WTC11 (cell line): Measurements from ENCODE around the gene LPAR2. TPM values are rescaled to one million over a fixed set of nuclear protein-coding genes. Genes with fewer than 3 reads are reported as not detected.
A peak's percentile ranks its signal among the peaks of the same experiment; 100 is the strongest.

ENCODE experiments used
- ATAC-seq: fragments of 200-7000 bp; cut with Tn5 transposase; 2 replicates; pipeline ENCODE4 v1.10.0; 2021; ENCODE audit warnings: mild to moderate bottlenecking, moderate library complexity
- CTCF ChIA-PET: fragments of 300-600 bp; sonication (Branson Sonifier 250); formaldehyde crosslinking; loops from one replicate; lab custom pipeline; 2021; ENCODE audit warnings: antibody characterized with exemption; lab: Charles Lee
- POLR2A ChIA-PET: fragments of 350-600 bp; sonication (Branson Sonifier 250); formaldehyde crosslinking; loops from one replicate; lab custom pipeline; 2021; ENCODE audit warnings: antibody characterized with exemption; lab: Charles Lee
- DNase-seq: peaks from one replicate; pipeline ENCODE4 v3.0.0; 2021; ENCODE audit warnings: low spot score
- H3K27ac Mint-ChIP-seq: 2 replicates; pipeline ENCODE4 v1.8.0; 2021; ENCODE audit warnings: mixed read lengths
- H3K27me3 Mint-ChIP-seq: 2 replicates; pipeline ENCODE4 v1.8.0; 2021; ENCODE audit warnings: low read depth, mild to moderate bottlenecking, moderate library complexity, mixed read lengths
- H3K36me3 Mint-ChIP-seq: 2 replicates; pipeline ENCODE4 v1.8.0; 2021; ENCODE audit warnings: mixed read lengths
- H3K4me1 Mint-ChIP-seq: 2 replicates; pipeline ENCODE4 v1.8.0; 2022; ENCODE audit warnings: mixed read lengths
- H3K4me3 Mint-ChIP-seq: 2 replicates; pipeline ENCODE4 v1.8.0; 2021; ENCODE audit warnings: mild to moderate bottlenecking, moderate library complexity, mixed read lengths
- H3K9me3 Mint-ChIP-seq: 2 replicates; pipeline ENCODE4 v1.8.0; 2021; ENCODE audit warnings: mixed read lengths
- CREB1 ChIP-seq: sonication (generic); formaldehyde crosslinking; IDR thresholded peaks from 2 replicates; pipeline ENCODE4 v1.8.0; 2023; ENCODE audit warnings: mild to moderate bottlenecking, missing genetic modification reagents
- CREM ChIP-seq: sonication (generic); formaldehyde crosslinking; IDR thresholded peaks from 2 replicates; pipeline ENCODE4 v1.8.1; 2022; ENCODE audit warnings: mild to moderate bottlenecking, missing genetic modification reagents, moderate library complexity
- E2F5 ChIP-seq: sonication (generic); formaldehyde crosslinking; IDR thresholded peaks from 2 replicates; pipeline ENCODE4 v1.8.1; 2022; ENCODE audit warnings: mild to moderate bottlenecking, moderate library complexity, missing genetic modification reagents
- FOXK1 ChIP-seq: sonication (generic); formaldehyde crosslinking; IDR thresholded peaks from 2 replicates; pipeline ENCODE4 v1.8.0; 2022; ENCODE audit warnings: mild to moderate bottlenecking, moderate library complexity, missing genetic modification reagents
- IRF1 ChIP-seq: sonication (generic); formaldehyde crosslinking; IDR thresholded peaks from 2 replicates; pipeline ENCODE4 v1.8.0; 2023; ENCODE audit warnings: missing genetic modification reagents
- MLX ChIP-seq: sonication (generic); formaldehyde crosslinking; IDR thresholded peaks from 2 replicates; pipeline ENCODE4 v1.8.1; 2023; ENCODE audit warnings: mild to moderate bottlenecking, missing genetic modification reagents, moderate library complexity
- STAT6 ChIP-seq: sonication (generic); formaldehyde crosslinking; conservative IDR thresholded peaks from 2 replicates; pipeline ENCODE4 v1.8.1; 2023; ENCODE audit warnings: mild to moderate bottlenecking, low read depth, missing genetic modification reagents, moderate library complexity
- TEAD1 ChIP-seq: sonication (generic); formaldehyde crosslinking; IDR thresholded peaks from 2 replicates; pipeline ENCODE4 v1.8.0; 2022; ENCODE audit warnings: mild to moderate bottlenecking, missing genetic modification reagents
- ZNF671 ChIP-seq: fragments of 250-450 bp; sonication (Bioruptor Pico); IDR thresholded peaks from 2 replicates; pipeline ENCODE4 v1.8.0; 2021; ENCODE audit warnings: mild to moderate bottlenecking
- ZSCAN18 ChIP-seq: fragments of 250-450 bp; sonication (Bioruptor Pico); IDR thresholded peaks from 2 replicates; pipeline ENCODE4 v2.1.2; 2022; ENCODE audit warnings: mild to moderate bottlenecking, moderate library complexity
- total RNA-seq: library from RNA; stranded (reverse); gene quantifications from 3 replicates; pipeline ENCODE4 v1.2.3, GENCODE V29; 2021
- TF ChIP-seq, protein P1 (sequence below): fragments of 200-600 bp; IDR thresholded peaks from 2 replicates; pipeline ENCODE4 v1.8.0; 2022; ENCODE audit warnings: antibody characterized with exemption
- TF ChIP-seq, protein P2 (sequence below): sonication (generic); formaldehyde crosslinking; IDR thresholded peaks from 2 replicates; pipeline ENCODE4 v1.8.0; 2022; ENCODE audit warnings: mild to moderate bottlenecking, missing genetic modification reagents
- TF ChIP-seq, protein P3 (sequence below): fragments of 250-450 bp; sonication (Bioruptor Pico); IDR thresholded peaks from 2 replicates; pipeline ENCODE4 v1.8.0; 2021; ENCODE audit warnings: mild to moderate bottlenecking
- TF ChIP-seq, protein P4 (sequence below): sonication (generic); formaldehyde crosslinking; IDR thresholded peaks from 2 replicates; pipeline ENCODE4 v1.8.0; 2022; ENCODE audit warnings: mild to moderate bottlenecking, missing genetic modification reagents

The LPAR2 gene
- total RNA-seq, 1 experiment from 2014 or later: 44.5 TPM

GRCh38 chr19:19644054-19644388, 16.0 kb upstream of the LPAR2 start:
- H3K4me3 Mint-ChIP-seq: peak overlapping the region; percentile 94
- ChIA-PET POLR2A (interaction anchor here (1.1 to 1.5 kb wide), 5 partner anchors 16 to 217 kb away, joined by 3 to 7 read pairs (median 4); partner anchors contain the start of genes LPAR2 and ZNF101), CTCF (interaction anchor here (0.6 to 1.9 kb wide), 37 partner anchors 9 to 408 kb away, joined by 3 to 49 read pairs (median 5); partner anchors contain the start of genes ATP13A1, CILP2, LPAR2 and NDUFA13)
- peaks cover 11% of the 10 kb centered on the region for H3K4me1 Mint-ChIP-seq
- ATAC-seq: no peak
- no peaks in the 10 kb centered on the region for H3K27me3 Mint-ChIP-seq
- no peak overlapping the region for H3K27ac Mint-ChIP-seq
- no peaks in the 10 kb centered on the region for H3K9me3 Mint-ChIP-seq
- H3K36me3 Mint-ChIP-seq: peaks cover 20% of the 10 kb centered on the region
- TF ChIP-seq ZNF671 (CRISPR knock-in tag) (no peak), TEAD1 (CRISPR knock-in tag) (peak; percentile 23; the same call in 1 of the 2 replicates), IRF1 (CRISPR knock-in tag) (no peak)
- TF ChIP-seq, protein P1, sequence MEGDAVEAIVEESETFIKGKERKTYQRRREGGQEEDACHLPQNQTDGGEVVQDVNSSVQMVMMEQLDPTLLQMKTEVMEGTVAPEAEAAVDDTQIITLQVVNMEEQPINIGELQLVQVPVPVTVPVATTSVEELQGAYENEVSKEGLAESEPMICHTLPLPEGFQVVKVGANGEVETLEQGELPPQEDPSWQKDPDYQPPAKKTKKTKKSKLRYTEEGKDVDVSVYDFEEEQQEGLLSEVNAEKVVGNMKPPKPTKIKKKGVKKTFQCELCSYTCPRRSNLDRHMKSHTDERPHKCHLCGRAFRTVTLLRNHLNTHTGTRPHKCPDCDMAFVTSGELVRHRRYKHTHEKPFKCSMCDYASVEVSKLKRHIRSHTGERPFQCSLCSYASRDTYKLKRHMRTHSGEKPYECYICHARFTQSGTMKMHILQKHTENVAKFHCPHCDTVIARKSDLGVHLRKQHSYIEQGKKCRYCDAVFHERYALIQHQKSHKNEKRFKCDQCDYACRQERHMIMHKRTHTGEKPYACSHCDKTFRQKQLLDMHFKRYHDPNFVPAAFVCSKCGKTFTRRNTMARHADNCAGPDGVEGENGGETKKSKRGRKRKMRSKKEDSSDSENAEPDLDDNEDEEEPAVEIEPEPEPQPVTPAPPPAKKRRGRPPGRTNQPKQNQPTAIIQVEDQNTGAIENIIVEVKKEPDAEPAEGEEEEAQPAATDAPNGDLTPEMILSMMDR: peak; percentile 15
- DNase-seq: no peak

DNA sequence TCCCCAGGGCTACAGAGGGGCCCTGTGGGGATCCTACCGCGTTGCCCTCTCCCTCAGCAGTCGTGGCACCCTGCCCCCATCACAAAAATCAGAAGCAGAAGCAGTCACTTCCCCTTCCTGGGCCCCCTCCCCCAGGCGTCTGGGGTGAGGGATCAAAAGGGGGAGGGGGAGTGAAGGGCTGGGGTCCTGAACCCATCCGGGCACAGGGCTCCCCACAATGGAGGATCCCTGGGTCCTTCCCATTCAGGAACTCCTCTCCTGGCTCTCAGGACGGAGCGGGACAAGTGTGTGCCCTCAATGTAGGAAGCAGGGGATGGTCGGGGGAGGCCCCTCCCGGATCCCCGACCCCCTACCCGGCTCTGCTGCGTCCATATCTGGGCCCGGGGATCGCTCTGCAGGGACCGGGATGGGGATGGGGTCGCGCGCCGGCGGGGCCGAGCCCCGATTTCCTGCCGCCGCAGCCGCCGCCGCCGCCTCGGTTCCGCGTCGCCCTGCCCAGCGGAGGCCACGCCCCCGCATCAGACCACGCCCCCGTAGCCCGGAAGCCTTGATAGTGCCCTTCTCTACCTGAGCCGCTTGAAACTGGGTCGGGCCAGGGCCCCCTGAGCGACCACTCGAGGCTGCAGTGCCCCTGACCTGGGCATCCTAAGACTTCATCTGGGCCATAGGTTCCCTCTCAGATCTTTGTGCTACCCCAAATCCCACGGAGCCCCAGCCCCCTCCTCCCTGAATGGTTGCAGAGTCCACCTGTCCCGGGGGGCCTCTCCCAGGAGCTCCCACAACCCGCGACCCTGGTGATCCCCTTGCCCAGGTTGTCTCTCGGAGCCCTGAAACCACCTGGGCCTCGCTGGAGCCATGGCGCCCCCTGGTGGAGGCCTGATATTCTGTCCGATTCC, 15.4 kb upstream of the LPAR2 start, which contains the start of gene GMIP:
Gene GMIP (minus strand): TSS at position 500 of the 896 bp plus-strand sequence. CDS start 128 bp downstream, at position 372.
- CTCF ChIA-PET: interaction anchor here (0.5 to 1.9 kb wide), 39 partner anchors 8 to 724 kb away, joined by 3 to 49 read pairs (median 5); partner anchors contain the start of genes ATP13A1, CILP2, DDX49 and LPAR2
- H3K9me3 Mint-ChIP-seq: no peaks in the 10 kb centered on the region
- ATAC-seq (peak; percentile 94), DNase-seq (peak; percentile 93)
- POLR2A ChIA-PET: interaction anchor here (1.1 to 1.5 kb wide), 5 partner anchors 15 to 218 kb away, joined by 3 to 7 read pairs (median 4); partner anchors contain the start of genes LPAR2 and ZNF101
- peak within 1 kb of the TSS; percentile 94 for H3K4me3 Mint-ChIP-seq
- peaks cover 12% of the 10 kb centered on the region for H3K4me1 Mint-ChIP-seq
- H3K27ac Mint-ChIP-seq: peak within 1 kb of the TSS; percentile 84
- peaks cover 20% of the 10 kb centered on the region for H3K36me3 Mint-ChIP-seq
- peaks cover under 1% of the 10 kb centered on the region; the same call in 1 of the 2 replicates for H3K27me3 Mint-ChIP-seq
- TF ChIP-seq, protein P1: peak; percentile 92
- no peak for TF ChIP-seq MLX (CRISPR knock-in tag)
- TF ChIP-seq FOXK1 (CRISPR knock-in tag): 0 out of 2 replicates have a peak, but pooled peaks have one; percentile 26
- TF ChIP-seq, protein P2, sequence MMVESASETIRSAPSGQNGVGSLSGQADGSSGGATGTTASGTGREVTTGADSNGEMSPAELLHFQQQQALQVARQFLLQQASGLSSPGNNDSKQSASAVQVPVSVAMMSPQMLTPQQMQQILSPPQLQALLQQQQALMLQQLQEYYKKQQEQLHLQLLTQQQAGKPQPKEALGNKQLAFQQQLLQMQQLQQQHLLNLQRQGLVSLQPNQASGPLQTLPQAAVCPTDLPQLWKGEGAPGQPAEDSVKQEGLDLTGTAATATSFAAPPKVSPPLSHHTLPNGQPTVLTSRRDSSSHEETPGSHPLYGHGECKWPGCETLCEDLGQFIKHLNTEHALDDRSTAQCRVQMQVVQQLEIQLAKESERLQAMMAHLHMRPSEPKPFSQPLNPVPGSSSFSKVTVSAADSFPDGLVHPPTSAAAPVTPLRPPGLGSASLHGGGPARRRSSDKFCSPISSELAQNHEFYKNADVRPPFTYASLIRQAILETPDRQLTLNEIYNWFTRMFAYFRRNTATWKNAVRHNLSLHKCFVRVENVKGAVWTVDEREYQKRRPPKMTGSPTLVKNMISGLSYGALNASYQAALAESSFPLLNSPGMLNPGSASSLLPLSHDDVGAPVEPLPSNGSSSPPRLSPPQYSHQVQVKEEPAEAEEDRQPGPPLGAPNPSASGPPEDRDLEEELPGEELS (CRISPR knock-in tag): 0 out of 2 replicates have a peak, but pooled peaks have one; percentile 38
- no peak for TF ChIP-seq ZSCAN18 (CRISPR knock-in tag)
- TF ChIP-seq E2F5 (CRISPR knock-in tag): 0 out of 2 replicates have a peak, but pooled peaks have one; percentile 50
- 0 out of 2 replicates have a peak, but pooled peaks have one; percentile 12 for TF ChIP-seq CREB1 (CRISPR knock-in tag)
- TF ChIP-seq, protein P3, sequence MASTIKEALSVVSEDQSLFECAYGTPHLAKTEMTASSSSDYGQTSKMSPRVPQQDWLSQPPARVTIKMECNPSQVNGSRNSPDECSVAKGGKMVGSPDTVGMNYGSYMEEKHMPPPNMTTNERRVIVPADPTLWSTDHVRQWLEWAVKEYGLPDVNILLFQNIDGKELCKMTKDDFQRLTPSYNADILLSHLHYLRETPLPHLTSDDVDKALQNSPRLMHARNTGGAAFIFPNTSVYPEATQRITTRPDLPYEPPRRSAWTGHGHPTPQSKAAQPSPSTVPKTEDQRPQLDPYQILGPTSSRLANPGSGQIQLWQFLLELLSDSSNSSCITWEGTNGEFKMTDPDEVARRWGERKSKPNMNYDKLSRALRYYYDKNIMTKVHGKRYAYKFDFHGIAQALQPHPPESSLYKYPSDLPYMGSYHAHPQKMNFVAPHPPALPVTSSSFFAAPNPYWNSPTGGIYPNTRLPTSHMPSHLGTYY (CRISPR knock-in tag): peak; percentile 33; the same call in 1 of the 2 replicates
- peak; percentile 60; the same call in 1 of the 2 replicates for TF ChIP-seq CREM (CRISPR knock-in tag)
- TF ChIP-seq, protein P4, sequence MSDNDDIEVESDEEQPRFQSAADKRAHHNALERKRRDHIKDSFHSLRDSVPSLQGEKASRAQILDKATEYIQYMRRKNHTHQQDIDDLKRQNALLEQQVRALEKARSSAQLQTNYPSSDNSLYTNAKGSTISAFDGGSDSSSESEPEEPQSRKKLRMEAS: 0 out of 2 replicates have a peak, but pooled peaks have one; percentile 8
- no peak for TF ChIP-seq STAT6 (CRISPR knock-in tag)
